ENCODE measurements around the gene BAD.

DNA sequence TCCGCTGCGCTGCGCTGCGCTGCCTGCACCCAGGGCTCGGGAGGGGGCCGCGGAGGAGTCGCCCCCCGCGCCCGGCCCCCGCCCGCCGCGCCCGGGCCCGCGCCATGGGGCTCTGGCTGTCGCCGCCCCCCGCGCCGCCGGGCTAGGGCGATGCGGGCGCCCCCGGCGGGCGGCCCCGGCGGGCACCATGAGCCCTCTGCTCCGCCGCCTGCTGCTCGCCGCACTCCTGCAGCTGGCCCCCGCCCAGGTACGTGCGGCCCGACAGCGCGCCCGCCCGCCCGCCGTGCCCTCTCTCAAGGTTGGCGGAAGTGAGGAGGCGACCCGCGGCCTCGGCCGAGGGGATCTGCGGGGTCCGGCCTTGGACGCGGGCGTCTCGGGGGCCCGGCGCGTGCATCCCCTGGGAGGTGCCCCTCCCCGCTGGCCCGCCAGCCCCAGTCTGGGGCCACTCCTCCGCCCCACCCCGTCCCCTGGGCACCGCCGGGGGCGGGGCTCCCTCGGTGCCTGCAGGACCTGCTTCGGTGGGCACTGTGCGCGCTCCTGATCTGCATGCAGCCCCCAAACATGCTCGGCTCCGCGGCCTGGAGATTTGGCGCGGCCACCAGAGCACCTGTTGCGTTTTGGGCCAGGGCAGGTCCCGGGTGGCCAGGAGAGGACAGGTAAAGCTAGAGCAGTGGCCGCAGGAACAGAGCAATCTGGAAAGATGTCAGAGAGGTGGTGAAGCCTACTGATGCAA lies 49.7 kb downstream of the BAD start:
- TF ChIP-seq, protein P1, sequence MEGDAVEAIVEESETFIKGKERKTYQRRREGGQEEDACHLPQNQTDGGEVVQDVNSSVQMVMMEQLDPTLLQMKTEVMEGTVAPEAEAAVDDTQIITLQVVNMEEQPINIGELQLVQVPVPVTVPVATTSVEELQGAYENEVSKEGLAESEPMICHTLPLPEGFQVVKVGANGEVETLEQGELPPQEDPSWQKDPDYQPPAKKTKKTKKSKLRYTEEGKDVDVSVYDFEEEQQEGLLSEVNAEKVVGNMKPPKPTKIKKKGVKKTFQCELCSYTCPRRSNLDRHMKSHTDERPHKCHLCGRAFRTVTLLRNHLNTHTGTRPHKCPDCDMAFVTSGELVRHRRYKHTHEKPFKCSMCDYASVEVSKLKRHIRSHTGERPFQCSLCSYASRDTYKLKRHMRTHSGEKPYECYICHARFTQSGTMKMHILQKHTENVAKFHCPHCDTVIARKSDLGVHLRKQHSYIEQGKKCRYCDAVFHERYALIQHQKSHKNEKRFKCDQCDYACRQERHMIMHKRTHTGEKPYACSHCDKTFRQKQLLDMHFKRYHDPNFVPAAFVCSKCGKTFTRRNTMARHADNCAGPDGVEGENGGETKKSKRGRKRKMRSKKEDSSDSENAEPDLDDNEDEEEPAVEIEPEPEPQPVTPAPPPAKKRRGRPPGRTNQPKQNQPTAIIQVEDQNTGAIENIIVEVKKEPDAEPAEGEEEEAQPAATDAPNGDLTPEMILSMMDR (IDR thresholded peaks at IDR 0.05), result peak in 3 of 12 donors; percentile 8 to 32 (median 22)
- TF ChIP-seq POLR2A (IDR thresholded peaks at IDR 0.05), result peak in 1 of 2 donors; percentile 42

Data from heart left ventricle (tissue), 13 donors.